COLO829 (cell line): ENCODE data around the gene PIGN.
"Not testable (repeated sequence)": the region's sequence is repeated elsewhere in the genome, so short reads cannot be mapped to it uniquely, and the experiment has no call there.

Source experiments
- DNase-seq: peaks from one replicate; pipeline ENCODE4 v3.0.0; 2012; ENCODE audit warnings: low spot score

Gene PIGN

DNA sequence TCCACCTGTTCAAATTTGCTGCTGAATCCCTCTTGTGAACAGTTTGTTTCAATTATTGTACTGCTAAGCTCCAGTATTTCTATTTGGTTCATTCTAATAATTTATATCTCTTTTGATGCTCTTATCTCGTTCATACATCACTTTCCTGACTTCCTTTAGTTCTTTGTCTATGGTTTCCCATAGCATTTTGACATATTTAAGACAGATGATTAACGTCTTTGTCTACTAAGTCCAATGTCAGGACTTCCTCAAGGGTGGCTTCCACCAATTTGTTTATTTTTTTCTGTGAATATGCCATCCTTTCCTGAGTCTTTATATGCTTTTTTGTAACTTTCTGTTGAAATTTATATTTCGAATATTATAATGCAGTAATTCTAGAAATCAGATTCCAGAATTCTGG lies 9.6 kb downstream of the PIGN start:
- DNase-seq = no peak

DNA sequence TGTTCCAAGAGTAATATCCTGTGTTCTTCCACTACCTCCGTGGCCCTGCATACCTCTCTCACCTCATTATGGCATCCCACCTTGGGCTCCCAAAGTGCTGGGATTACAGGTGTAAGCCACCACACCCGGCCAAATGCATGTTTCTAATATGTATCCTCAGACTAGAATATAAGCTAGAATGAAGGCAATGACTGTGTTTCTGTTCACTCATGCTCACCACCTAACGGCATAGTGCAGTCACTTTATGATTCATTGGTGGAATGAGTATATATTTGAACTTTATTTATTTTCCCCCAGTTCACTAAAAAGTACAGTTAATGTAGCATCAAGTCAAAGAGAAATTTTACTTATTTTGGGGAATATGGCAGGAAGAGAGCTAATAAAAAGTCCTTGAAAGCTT lies 11.3 kb downstream of the PIGN start:
- no peak for DNase-seq

DNA sequence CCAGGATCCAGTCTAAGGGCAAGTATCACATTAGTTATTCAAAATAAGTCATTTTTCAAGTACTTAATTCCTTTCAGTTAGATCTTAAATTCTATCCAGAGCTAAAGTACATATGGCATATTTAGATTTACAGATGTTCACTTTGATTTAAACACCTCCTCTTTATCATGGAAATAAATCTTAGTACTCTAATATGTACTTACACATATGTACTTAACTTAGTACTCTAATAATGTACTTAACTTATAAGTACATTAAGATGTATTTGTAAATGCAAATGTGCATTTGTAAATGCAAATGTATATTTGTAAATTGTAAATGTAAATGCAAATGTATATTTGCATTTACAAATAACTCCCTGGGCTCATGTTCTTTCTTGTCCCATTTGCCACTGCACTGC lies 14.6 kb downstream of the PIGN start:
- no peak for DNase-seq

DNA sequence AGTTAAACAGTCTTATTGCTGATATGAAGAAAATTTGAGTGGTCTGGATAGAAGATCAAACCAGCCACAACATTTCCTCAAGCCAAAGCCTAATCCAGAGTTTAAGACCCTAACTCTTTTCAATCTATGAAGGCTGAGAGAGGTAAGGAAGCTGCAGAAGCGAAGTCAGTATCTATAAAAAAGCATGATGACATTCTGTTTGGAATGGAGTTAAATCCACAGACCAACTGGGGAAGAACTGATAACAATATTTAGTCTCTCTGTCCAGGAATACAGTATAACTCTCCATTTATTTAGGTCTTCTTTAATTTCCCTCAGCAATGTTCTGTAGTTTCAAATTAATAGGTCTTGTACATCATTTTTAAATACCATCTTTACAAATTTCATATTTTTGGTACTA lies 16.0 kb downstream of the PIGN start:
- DNase-seq = no peak

DNA sequence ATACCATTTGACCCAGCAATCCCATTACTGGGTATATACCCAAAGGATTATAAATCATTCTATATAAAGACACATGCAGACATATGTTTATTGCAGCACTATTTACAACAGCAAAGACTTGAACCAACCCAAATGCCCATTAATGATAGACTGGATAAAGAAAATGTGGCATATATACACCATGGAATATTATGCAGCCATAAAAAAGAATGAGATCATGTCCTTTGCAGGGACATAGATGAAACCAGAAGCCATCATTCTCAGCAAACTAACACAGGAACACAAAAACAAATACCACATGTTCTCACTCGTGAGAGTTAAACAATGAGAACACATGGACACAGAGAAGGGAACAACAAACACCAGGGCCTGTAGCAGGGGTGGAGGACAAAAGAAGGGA lies 20.3 kb downstream of the PIGN start:
- not testable (repeated sequence) for DNase-seq

DNA sequence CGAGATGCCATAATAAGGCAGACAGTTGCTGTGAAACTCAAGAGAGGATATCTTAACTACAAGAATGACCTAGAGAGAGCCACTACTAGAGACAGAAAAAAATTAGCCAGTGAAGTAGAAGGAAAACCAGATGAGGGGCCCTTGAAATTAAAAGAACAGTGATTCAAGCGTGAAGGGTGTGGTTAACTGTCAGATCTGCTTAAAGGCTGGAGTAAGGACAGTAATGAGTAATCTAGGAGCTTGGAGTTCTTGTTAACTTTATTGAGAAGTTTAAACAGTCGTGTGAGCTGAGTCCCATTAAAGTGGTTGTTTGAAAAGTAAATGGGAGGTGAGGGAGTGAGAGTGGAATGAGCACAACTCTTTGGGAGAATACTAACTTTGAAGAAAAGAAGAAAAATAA lies 21.3 kb downstream of the PIGN start:
- no peak for DNase-seq

DNA sequence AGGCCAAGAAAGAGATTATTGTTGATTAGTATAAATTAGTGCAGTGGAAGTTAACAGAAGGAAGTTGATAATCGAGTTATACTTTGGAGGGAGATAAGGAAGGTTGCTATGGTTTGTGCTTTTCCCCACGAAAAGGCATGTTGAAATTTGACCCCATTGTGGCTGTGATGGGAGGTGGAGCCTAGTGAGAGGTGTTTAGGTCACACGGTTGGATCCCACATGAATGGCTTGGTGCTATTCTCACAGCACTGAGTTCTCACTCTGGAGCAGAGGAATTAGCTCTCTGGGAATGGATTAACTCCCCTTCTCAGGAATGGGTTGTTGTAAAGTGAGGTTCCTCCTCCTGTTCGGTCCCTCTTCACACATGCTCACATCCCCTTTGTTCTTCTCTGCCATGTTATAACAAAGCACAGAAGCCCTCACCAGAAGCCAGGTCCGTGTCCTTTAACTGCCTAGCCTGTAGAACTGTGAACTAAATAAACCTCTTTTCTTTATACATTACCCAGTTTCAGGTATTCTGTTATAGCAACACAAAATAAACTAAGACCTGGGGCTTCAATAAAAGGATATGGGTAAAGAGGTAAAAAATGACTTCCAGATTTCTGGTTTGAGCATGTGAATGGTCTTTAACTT lies 21.9 kb downstream of the PIGN start:
- no peak for DNase-seq

DNA sequence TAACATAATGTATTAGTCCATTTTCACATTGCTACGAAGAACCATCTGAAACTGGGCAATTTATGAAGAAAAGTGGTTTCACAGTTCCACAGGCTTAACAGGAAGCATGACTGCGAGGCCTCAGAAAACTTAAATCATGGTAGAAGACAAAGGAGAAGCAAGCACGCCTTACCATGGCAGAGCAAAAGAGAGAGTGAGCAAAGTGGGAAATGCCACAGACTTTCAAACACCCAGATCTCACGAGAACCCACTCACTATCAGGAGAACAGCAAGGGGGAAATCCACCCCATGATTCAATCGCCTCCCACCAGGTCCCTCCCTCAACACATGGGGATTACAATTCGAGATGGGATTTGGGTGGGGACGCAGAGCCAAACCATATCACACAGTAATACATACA lies 22.5 kb downstream of the PIGN start:
- DNase-seq = no peak

DNA sequence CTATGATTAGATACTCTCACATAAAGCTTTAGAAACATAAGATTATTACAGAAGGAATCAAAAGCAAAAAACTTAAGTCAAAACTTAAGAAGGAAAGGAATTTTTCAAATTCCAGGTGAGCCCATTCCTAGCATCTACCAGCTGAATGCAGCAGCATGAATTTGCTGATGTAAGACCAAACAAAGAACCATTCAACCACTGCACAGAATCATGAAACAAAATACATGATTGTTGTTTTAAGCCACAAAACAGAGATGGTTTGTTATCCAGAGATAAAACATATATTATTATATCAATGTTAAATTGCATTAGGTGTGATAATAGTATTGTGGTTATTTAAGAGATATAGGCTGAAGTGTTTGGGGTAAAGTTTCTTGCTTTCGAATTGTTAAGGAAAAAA lies 29.0 kb downstream of the PIGN start:
- DNase-seq = peak; percentile 14

DNA sequence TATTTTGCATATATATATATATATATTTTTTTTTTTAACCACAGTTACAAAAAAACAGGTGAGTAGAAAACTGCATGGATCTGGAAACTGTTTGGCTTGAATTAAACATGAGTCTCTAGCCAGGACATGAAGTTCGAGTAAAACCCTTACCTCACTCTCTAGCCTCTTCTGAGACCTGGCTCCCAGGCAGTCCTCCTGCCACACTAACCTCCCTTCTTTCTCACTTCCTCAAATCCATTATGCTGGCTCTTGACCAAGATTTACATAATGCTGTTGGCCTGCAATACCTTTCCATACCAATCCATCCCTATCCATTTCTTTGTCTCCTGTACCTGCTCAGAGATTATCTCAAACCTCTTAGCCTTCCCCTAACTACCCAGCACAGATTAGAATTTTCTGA lies 34.0 kb downstream of the PIGN start:
- no peak for DNase-seq

DNA sequence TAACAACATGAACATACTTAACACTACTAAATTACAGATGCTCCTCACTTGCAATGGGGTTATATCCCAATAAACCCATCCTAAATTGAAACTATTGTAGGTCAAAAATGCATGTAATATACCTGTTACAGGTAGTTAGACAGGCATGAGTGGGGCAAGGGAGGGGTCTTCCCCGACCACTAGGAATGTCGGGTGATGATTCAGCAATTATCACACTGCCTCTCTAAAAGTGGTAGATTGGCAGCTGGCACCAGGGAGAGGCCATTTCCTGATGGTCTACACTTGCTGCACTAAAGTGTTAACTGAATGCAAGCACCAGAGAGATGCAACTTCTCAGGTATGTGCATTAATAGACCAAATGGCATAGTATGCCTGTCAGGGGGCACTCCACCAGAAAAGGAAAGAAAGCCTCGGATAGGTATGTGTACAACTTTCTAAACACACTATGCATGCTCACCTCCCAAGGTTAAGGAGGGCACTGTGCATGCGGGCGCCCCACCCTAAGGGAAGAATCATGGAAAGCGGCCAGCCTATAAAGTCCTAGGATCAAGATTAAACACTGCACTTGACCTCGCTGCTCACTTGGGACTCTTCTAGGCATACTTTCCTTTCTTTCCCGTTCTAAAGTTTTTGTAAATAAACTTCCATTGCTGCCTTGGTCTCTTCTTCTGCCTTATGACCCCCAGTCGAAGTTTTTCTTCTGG lies 35.6 kb downstream of the PIGN start:
- DNase-seq = no peak

DNA sequence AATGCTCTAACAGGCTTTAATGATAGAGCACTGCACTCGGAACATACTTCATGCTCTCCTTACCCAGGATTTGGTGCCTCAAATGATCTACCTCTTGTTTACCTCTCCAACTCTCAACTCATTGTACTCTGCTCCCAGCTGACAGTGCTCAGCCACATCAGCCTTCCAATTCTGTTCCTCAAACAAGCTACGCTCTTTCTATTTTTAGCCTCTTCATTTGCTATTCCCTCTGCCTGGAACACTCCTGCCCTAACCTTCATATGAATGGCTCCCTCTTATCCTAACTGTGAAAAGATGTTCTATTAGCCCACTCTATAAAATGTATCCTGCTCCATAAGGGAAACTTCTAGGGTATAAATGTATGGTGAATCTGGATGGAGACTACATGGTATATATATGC lies 42.5 kb downstream of the PIGN start:
- no peak for DNase-seq

DNA sequence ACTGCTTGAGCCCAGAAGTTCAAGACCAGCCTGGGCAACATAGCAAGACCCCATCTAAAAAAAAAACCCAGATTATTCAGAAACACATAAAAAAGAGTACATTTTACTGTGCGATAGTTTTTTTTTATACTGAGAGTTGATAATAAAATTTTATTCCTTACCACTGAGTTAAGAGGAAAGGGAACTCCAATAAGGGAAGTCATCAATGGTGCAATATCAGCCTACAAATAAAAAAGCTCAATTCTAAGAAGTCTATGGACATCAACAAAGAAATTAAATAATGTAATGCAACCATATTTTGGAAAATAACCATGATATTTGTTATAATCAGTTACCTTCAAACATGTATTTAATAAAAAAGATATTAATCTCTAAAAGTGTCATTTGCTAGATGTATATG lies 46.6 kb downstream of the PIGN start:
- DNase-seq = no peak

DNA sequence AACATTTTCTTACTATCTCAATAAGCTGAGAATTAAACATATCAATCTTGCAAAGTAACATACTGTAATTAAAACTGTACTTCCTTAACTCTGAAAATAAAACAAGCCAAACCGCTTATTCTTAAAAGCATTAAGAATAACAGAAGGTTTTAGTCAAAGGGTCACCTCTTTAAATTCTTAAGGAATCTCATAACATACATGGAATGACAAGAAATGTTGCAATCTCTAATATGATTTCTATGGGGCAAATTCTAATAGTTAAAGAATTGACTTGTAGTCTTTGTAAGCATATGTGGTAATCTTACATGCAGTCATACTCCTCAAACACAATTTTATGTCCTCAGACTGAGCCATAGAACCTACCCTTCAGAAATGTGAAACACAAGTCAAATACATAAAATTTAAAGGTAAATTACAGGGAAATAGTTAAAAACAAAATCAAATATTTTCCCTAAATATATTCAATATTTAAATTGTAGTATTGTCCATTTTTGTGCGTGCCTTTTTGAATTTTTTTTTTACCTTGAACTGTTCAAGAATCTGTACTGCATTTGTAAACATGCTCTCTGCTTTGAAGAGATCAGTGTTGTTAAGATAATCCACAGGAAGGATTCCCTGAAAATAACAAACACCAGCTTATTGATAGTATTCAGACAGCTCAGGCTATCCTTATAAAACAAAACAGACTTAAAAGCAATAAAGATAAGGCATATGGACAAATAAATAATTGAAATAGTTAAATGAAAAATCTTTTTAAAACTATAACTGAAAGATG lies 48.2 kb downstream of the PIGN start:
- DNase-seq = no peak

DNA sequence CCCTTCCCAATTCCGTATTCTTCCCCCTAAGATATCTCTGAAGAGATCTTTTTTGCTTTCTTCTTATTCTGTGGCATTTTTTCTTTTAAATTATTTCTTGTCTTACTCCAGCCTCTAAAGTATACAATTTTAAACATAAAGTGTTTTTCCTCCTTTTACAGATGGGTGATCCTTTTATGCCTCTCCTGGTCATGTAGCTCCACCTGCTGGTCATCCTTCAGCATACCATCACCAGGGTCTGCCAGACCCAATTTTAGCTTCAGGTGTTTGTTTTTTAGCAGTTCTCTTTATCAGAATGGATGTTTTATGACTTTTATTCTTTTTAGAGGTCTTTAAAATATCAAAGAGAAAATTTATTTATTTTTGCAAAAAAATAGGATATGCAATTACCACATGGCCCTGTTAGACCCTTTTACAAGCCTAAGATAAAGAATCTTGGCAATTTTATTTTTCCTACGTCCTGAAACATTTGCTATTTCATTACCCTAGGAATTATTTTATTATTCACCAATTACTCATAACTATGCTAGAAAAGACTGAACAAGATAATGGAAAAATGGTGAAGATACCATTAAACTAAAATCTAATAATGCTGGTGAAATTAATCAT lies 55.5 kb downstream of the PIGN start:
- DNase-seq = peak; percentile 42

DNA sequence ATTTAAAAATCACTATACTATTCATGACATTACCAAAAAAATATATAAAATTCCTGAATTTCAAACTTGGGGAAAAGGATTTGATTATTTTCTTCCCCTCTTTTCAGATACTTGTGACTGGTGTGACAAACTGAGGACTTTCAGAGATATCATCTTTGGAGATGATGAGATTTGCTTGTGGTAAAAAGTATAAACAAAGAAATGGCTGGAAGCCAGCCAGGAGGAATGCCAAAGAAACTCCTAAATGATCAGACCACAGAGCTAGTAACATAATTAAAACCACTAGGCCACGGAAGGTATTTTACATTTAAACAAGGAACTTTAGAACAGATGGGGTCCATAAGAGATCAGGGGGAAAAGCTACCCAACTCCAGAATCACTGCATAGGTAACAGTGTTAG lies 58.7 kb downstream of the PIGN start:
- peak; percentile 2 for DNase-seq

DNA sequence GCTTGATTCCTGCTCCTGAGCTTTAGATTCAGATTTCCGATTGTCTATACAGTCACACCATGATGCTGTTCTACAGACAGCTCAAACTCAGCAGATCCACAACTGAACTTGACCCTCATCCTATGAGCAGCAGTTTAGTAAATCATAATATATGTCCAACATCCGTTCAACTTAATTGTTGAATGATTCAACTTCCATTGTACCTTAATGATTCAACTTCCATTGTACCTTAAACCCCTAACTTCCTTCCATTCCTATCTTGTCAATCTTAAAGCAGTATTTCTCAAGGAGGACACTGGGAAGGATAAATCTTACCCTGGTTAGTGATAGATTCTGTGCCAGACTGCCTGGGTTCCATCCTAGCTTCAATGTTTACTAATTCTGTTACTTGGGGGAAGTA lies 60.1 kb downstream of the PIGN start:
- no peak for DNase-seq

DNA sequence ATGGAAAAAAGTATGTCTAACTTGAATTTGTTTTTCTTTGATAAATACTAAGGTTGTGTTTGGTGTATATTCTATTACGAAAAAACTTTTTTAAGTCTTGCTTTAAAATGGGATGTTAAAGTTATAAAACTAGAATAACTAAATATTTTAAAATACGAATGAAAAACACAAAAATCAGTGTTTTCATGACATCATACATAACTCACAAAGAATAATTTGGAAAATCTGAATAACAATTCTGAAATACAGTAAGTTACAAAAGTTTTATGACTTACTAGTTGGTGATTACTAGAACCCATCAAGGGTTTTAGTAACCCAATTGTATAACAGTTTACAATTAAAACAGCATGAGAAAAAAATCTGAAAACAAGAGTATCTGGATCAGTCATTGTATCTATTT lies 61.2 kb downstream of the PIGN start:
- no peak for DNase-seq

DNA sequence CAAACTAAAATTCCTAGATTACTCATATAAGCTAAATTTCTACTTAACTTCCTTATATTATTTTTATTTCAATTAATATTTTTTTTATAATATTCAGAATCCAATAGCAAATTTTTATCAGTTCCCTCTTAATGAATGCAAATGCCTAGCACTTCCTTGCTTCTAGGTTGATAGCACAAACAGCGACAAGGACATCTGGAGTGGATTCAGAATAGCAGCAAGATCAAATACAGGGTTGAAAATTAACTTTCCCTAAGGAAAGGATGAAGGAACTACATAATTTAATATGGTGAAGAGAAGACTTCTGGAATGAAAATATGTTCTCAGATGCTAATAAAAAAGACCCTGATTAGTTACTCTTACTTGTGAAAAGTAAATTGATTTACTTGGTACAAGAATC lies 64.5 kb downstream of the PIGN start:
- DNase-seq = no peak

DNA sequence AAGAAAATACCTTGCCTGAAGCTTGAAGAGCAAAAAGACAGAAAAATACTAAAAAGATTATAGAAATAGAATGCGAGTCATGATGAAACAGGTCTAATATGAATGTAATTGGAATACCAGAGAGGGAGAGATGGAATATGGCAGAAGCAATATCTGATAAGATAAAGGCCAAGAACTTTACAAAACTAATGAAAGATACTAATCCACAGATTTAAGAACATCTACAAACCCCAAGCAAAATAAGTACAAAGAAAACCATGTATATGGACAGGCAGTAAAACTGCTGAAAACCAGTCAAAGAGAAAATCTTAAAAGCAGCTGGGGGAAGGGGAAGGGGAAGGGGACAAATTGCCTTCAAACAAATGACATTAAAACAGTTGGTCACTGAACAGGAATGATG lies 67.0 kb downstream of the PIGN start:
- DNase-seq = no peak

DNA sequence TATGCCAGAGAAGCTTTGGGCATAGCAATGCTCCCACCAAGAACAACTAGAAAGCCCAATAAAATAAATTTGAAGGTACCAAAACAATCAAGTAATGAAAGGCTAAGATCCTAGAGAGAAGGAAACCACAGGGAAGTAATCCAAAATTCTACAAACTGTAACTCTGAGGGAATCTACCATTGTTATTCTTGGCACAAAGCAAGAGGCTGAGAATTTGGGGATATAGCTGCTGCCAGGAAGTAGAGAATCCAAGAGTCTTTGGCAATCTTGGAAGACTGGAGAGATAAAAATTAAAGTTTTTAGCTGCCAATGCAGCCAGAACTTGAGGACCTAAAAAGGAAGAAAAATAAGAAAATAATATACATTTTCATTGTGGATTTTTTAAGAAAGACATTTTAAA lies 68.5 kb downstream of the PIGN start:
- no peak for DNase-seq

DNA sequence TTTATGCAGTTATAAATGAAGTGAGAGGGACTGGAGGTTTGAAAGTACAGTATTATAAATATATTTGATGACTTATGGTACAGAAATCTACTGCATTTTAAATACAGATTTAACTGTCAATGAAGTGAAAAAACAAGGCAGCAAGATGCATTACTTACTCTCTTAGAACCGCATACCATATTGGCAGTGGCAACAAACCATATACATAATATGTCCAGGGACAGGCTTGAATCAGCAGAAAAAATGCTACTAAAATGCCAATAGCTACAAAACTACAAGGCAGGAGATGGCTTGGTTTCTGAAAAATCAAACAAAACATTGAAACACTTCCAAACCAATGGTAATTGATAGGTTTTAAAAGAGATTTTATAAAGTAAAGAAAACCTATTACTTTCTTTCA lies 77.2 kb downstream of the PIGN start:
- DNase-seq = no peak

DNA sequence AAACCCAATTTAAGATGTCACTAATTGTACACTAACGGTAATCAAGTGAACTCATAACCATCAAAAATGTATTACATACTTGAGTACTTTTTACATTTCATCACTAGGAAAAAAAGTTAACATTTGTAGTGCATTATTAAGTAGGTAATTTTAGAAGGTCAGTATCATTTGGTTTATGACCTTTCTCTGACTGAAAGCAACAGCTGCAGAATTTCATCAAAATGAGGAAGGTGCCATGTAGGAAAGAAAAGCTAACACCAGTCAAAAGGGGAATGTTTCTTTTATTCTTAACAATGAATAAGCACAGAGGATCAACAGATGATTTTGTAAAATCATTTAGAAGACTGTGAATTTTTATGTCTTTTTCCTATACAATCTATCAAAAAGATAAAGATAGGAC lies 79.0 kb downstream of the PIGN start:
- DNase-seq = no peak
